ENCODE results near the gene PKHD1.

GRCh38 chr6:51800603-51801002, 286.8 kb downstream of the PKHD1 start:
- TF ChIP-seq FOXM1 (IDR thresholded peaks at IDR 0.05; ENCODE audit: borderline replicate concordance, low read depth) (no peak), EP300 (IDR thresholded peaks at IDR 0.05; ENCODE audit: borderline replicate concordance) (no peak), REST (IDR thresholded peaks at IDR 0.05; ENCODE audit: low read depth) (no peak), CREB1 (IDR thresholded peaks at IDR 0.05; ENCODE audit: low read depth) (no peak), RAD21 (IDR thresholded peaks at IDR 0.05; ENCODE audit: low read depth) (no peak)

Data from Ishikawa (cell line).